Psoas muscle (tissue), 8 donors: ENCODE results near the gene CFTR. TPM values are rescaled to one million over a fixed set of nuclear protein-coding genes. Genes with fewer than 3 reads are reported as not detected.

Experiments
- ATAC-seq, 4 donors: fragments of 200-7000 bp; cut with Tn5 transposase; one replicate each; pipeline ENCODE4 v1.9.1; 2020; ENCODE audit warnings: moderate library complexity in 3 of 4, mild to moderate bottlenecking in 2 of 4
- DNase-seq, 2 donors: peaks; one replicate each; pipeline ENCODE4 v3.0.0-alpha.2; 2020
- H3K27ac ChIP-seq: fragments of 200-600 bp; one replicate; pipeline ENCODE4 v1.8.0; 2022
- H3K27me3 ChIP-seq, 3 donors: fragments of 200-600 bp in 1 of 3; one replicate each; pipeline versions ENCODE4 v1.6.1 to v1.8.0; 2013 to 2022; ENCODE audit warnings: low read length in 2 of 3, mild to moderate bottlenecking in 2 of 3, moderate library complexity in 1 of 3; ENCODE audit not compliant: insufficient read depth in 3 of 3
- H3K36me3 ChIP-seq, 2 donors: fragments of 200-600 bp in 1 of 2; one replicate each; pipeline versions ENCODE4 v1.6.1 to v1.8.0; 2013 to 2022; ENCODE audit warnings: low read depth in 1 of 2, mild to moderate bottlenecking in 1 of 2, moderate library complexity in 1 of 2; ENCODE audit not compliant: insufficient read depth in 1 of 2
- H3K4me1 ChIP-seq: fragments of 200-600 bp; one replicate; pipeline ENCODE4 v1.8.0; 2022
- H3K4me3 ChIP-seq: fragments of 200-600 bp; one replicate; pipeline ENCODE4 v1.8.0; 2022; ENCODE audit warnings: mild to moderate bottlenecking
- H3K9me3 ChIP-seq: fragments of 200-600 bp; one replicate; pipeline ENCODE4 v1.8.0; 2022
- CTCF ChIP-seq: fragments of 200-600 bp; IDR thresholded peaks from one replicate; pipeline ENCODE4 v1.8.0; 2022; ENCODE audit warnings: antibody characterized with exemption
- WGBS, 3 donors: extraction: QIAGEN DNeasy Blood & Tissue Kit; methylation state at CpG; one replicate each; pipeline versions ENCODE4 v1.1.6 to v1.1.7; 2013; 5-methylcytosine and 5-hydroxymethylcytosine counted together
- intact Hi-C, 2 donors: fragments of 100-400 bp; cut with DNase I; formaldehyde crosslinking; loops; one replicate each; pipeline versions ENCODE4 v1.11.0 to v1.14.2; 2022
- polyA plus RNA-seq, 3 donors: library from polyadenylated mRNA; stranded (reverse); fragments of 200-250 nt; gene quantifications; one replicate each; pipeline ENCODE4 v1.2.3, GENCODE V29; 2013
- total RNA-seq, 4 donors: library from RNA; stranded (reverse); fragmentation: NEBNext Ultra II Directional in 2 of 4; extraction: Animal tissue kit (Norgen Biotek cat#: 25700) in 2 of 4; gene quantifications; one replicate each; pipeline versions ENCODE4 v1.2.1 to v1.2.4, GENCODE V29; 2021 to 2023
- donor health status: healthy with polysubstance abuse.
- donor health status: DM: no; HTN: no; CAD: no; lungs with moderate emphysema.
- donor health status: Bipolar disorder and iron deficiency.
- donor health status: healthy.
- donor health status: DM: yes; HTN: yes; CAD: no.
- donor health status: DM: no; HTN: no; CAD: no.
- donor health status: DM: no; HTN: no; CAD: no.
- donor health status: DM: yes; HTN: yes; CAD: no.

Gene CFTR
- total and polyA plus RNA-seq, 7 donors = 0.01 to 0.06 TPM; not detected in 5

DNA sequence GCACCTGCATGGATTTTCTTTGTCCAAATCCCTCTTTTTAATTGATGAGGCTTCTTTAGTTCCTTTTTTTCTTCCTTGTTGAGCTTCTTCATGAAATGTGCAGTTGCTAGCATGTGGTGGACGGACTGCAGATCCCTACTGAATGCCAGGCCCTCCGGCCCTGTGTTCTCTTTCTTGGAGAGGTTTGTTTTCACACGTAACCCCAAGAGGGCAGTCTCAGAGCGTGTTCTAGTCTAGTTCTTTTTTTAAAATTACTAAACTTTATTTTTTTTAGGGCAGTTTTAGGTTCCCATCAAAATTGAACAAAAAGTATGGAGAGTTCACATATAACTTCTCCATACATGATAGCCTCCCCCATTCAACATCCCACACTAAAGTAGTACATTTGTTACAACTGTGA lies 190.0 kb downstream of the CFTR start:
- H3K27ac ChIP-seq = no peak overlapping the region
- intact Hi-C loops = no loop called here
- no peaks in the 10 kb centered on the region for H3K36me3 ChIP-seq
- no peak overlapping the region for H3K4me3 ChIP-seq
- H3K27me3 ChIP-seq = no peaks in the 10 kb centered on the region
- WGBS, 3 donors = 39 to 59% (median 39%) methylated on average over 4 of the region's 4 CpGs
- ATAC-seq = no peak
- no peaks in the 10 kb centered on the region for H3K9me3 ChIP-seq
- DNase-seq = no peak
- H3K4me1 ChIP-seq = no peaks in the 10 kb centered on the region
- TF ChIP-seq CTCF = no peak

DNA sequence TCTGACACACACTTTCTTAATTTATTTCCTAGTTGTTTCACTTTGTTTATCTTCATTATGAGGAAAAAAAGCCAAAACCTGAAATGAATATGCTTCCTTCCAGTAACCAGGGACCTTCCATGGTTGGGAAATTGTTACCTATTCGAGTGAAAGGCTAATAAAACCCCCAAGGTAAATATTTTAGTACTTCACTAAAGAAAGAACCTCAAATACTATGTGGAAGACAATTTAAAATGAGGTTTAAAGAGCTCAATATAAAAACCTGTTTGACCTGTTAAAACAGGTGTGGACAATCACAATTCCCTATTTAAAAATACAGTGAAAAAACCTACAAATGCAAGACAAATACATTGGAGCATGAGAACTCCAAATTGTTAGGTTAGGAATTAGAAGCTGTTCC lies 192.6 kb downstream of the CFTR start:
- Histone ChIP-seq H3K4me1 (no peaks in the 10 kb centered on the region), H3K27me3 (no peaks in the 10 kb centered on the region), H3K36me3 (no peaks in the 10 kb centered on the region), H3K27ac (no peak overlapping the region), H3K4me3 (no peak overlapping the region), H3K9me3 (no peaks in the 10 kb centered on the region)
- intact Hi-C loops = no loop called here
- 31 to 53% (median 35%) methylated on average over 1 of the region's 1 CpG for WGBS, 3 donors
- TF ChIP-seq CTCF = no peak
- ATAC-seq (no peak), DNase-seq (no peak)

DNA sequence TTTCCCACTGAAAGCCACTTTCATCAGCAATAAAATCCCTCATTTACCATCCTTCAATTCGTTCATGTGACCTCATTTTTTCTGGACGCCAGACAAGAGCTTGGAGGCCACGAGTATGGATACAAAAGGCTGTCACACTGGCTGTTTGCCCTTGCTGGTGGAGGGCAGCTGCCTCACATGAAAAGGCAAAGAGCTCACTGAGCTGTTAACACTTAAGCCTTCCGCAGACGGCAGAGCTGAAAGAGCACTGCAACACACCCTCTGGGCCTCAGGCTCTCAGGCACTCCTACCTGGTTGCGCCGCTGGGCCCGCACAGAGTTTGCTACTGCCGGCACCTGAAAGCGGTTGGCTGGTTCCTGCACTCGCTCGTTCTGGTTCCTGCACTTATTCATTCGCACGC lies 193.5 kb downstream of the CFTR start:
- no peak for DNase-seq
- intact Hi-C loops = no loop called here
- 62 to 71% (median 68%) methylated on average over 14 of the region's 14 CpGs for WGBS, 3 donors

DNA sequence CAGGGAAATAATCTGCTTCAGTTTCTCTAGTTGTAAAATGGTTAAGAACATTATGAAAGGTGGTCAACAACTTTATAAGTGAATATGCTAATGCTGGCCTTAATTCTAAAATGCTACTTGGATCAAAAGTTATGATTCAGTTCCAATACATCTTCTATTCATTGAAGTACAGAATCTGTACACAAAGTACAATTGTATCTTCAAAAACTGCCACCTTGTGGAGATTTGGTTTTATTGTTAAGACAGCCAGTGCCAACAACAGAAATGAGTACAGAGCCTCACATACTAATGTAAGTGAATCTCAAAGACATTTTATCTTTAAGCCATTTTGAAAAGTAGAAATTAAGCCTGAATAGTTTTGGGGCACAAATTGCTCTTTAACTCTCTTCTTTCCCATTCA lies 194.0 kb downstream of the CFTR start:
- H3K36me3 ChIP-seq = no peaks in the 10 kb centered on the region
- no peak for ATAC-seq
- TF ChIP-seq CTCF = no peak
- H3K4me3 ChIP-seq = no peak overlapping the region
- intact Hi-C loops = no loop called here
- H3K27ac ChIP-seq = no peak overlapping the region
- H3K4me1 ChIP-seq = no peaks in the 10 kb centered on the region
- H3K27me3 ChIP-seq = no peaks in the 10 kb centered on the region
- no peaks in the 10 kb centered on the region for H3K9me3 ChIP-seq
- no peak for DNase-seq

More for the DNA sequence above, 193.5 kb downstream of the CFTR start:
- no peaks in the 10 kb centered on the region for H3K27me3 ChIP-seq
- no peaks in the 10 kb centered on the region for H3K36me3 ChIP-seq
- no peaks in the 10 kb centered on the region for H3K4me1 ChIP-seq
- no peak overlapping the region for H3K4me3 ChIP-seq
- H3K27ac ChIP-seq = no peak overlapping the region
- no peak for ATAC-seq
- H3K9me3 ChIP-seq = no peaks in the 10 kb centered on the region
- no peak for TF ChIP-seq CTCF

DNA sequence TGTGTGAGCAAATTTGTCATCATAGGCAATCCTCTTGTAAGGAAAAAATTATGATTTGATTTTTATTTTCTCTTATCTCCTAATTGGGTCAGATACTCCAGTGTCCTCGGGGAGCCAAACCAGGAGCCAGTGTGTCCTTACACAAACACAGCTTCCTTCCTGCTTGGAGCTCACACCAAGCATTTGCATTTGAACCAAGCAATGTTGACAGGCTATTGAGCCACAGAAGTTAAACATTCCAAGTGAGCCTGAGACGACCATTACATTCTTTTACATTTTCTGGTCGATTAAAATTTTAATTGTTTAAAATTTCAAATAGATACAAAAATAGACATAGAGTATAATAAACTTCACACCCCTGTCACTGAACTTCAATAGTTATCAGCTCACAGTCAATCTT lies 194.8 kb downstream of the CFTR start:
- DNase-seq = no peak
- no peak for ATAC-seq
- no peak overlapping the region for H3K27ac ChIP-seq
- intact Hi-C loops = loop anchor here in 1 of 2 donors (5.0 kb wide), 1 partner anchor 1852 kb away; no protein-coding TSS in a partner anchor
- WGBS, 3 donors = 6 to 9% (median 6%) methylated on average over 3 of the region's 3 CpGs
- H3K36me3 ChIP-seq = no peaks in the 10 kb centered on the region
- H3K9me3 ChIP-seq = no peaks in the 10 kb centered on the region
- no peak for TF ChIP-seq CTCF
- no peaks in the 10 kb centered on the region for H3K27me3 ChIP-seq
- H3K4me1 ChIP-seq = no peaks in the 10 kb centered on the region
- no peak overlapping the region for H3K4me3 ChIP-seq
